GM19025 (cell line): Measurements from ENCODE around the gene SMG7.
A peak's percentile ranks its signal among the peaks of the same experiment; 100 is the strongest.

Source experiments
- ATAC-seq: cut with Tn5 transposase; IDR thresholded peaks from one replicate; pipeline ENCODE4 v1.9.1; 2021; ENCODE audit warnings: mild to moderate bottlenecking, low read depth, moderate library complexity; ENCODE audit not compliant: unreplicated experiment

SMG7 gene

GRCh38 chr1:183553331-183553730 lies 81.0 kb downstream of the SMG7 start:
- ATAC-seq = no peak

- ATAC-seq = no peak
Measured at GRCh38 chr1:183553764-183554163, 81.5 kb downstream of the SMG7 start.

GRCh38 chr1:183554577-183554976 lies 82.3 kb downstream of the SMG7 start:
- no peak for ATAC-seq

GRCh38 chr1:183559061-183559460 lies 86.8 kb downstream of the SMG7 start:
- ATAC-seq = no peak

- ATAC-seq = no peak
Measured at GRCh38 chr1:183562701-183563100, 90.4 kb downstream of the SMG7 start.

GRCh38 chr1:183565261-183565660 lies 93.0 kb downstream of the SMG7 start:
- no peak for ATAC-seq

- ATAC-seq = no peak
Measured at GRCh38 chr1:183566026-183566425, 93.7 kb downstream of the SMG7 start.

GRCh38 chr1:183567584-183567983 lies 95.3 kb downstream of the SMG7 start:
- peak; percentile 59 for ATAC-seq

GRCh38 chr1:183568176-183569021 lies 96.1 kb downstream of the SMG7 start:
- ATAC-seq = no peak

GRCh38 chr1:183569141-183569540 lies 96.8 kb downstream of the SMG7 start:
- ATAC-seq = no peak

GRCh38 chr1:183569801-183570200 lies 97.5 kb downstream of the SMG7 start:
- ATAC-seq = no peak

- no peak for ATAC-seq
Measured at GRCh38 chr1:183570451-183570850, 98.2 kb downstream of the SMG7 start.

GRCh38 chr1:183571678-183572268 lies 99.5 kb downstream of the SMG7 start:
- no peak for ATAC-seq

- ATAC-seq = no peak
Measured at GRCh38 chr1:183572721-183573120, 100.4 kb downstream of the SMG7 start.

GRCh38 chr1:183575606-183576005 lies 103.3 kb downstream of the SMG7 start:
- ATAC-seq = no peak

GRCh38 chr1:183576537-183576936 lies 104.2 kb downstream of the SMG7 start:
- ATAC-seq = no peak

- ATAC-seq = no peak
Measured at GRCh38 chr1:183577897-183578465, 105.7 kb downstream of the SMG7 start.

GRCh38 chr1:183578856-183579255 lies 106.6 kb downstream of the SMG7 start:
- ATAC-seq = no peak

GRCh38 chr1:183580281-183580682 lies 108.0 kb downstream of the SMG7 start:
- ATAC-seq = no peak

GRCh38 chr1:183582021-183582713 lies 109.9 kb downstream of the SMG7 start:
- no peak for ATAC-seq

- ATAC-seq = no peak
Measured at GRCh38 chr1:183583466-183583865, 111.2 kb downstream of the SMG7 start.
